ENCODE results near the gene ARHGAP20. TPM values are rescaled to one million over a fixed set of nuclear protein-coding genes. Genes with fewer than 3 reads are reported as not detected.
A peak's percentile ranks its signal among the peaks of the same experiment; 100 is the strongest.

The ARHGAP20 gene
- total RNA-seq, 1 donor from 2014 or later, result 5.5 TPM

- intact Hi-C loops (cut with DNase I), result no loop called here
Observed at GRCh38 chr11:110711448-110711775, 825 bp downstream of the ARHGAP20 start.

GRCh38 chr11:110710628-110711381 is 1.4 kb downstream of the ARHGAP20 start:
- H3K4me3 ChIP-seq, result peak overlapping the region; percentile 73
- no peaks in the 10 kb centered on the region for H3K4me1 ChIP-seq
- no peaks in the 10 kb centered on the region for H3K9me3 ChIP-seq
- no peak for TF ChIP-seq CTCF (IDR thresholded peaks at IDR 0.05)
- H3K27me3 ChIP-seq (ENCODE audit: low read depth), result no peaks in the 10 kb centered on the region
- no peaks in the 10 kb centered on the region for H3K36me3 ChIP-seq
- ATAC-seq (peak; percentile 4 to 44), DNase-seq (peak; percentile 59)
- intact Hi-C loops (cut with DNase I), result no loop called here
- H3K27ac ChIP-seq, result peak overlapping the region; percentile 69

More at GRCh38 chr11:110711448-110711775, 825 bp downstream of the ARHGAP20 start:
- H3K27me3 ChIP-seq (ENCODE audit: low read depth), result no peaks in the 10 kb centered on the region
- DNase-seq (no peak), ATAC-seq (no peak)
- no peak for TF ChIP-seq CTCF (IDR thresholded peaks at IDR 0.05)
- H3K27ac ChIP-seq, result peak overlapping the region; percentile 69
- no peaks in the 10 kb centered on the region for H3K9me3 ChIP-seq
- H3K36me3 ChIP-seq, result no peaks in the 10 kb centered on the region
- peak overlapping the region; percentile 73 for H3K4me3 ChIP-seq
- no peaks in the 10 kb centered on the region for H3K4me1 ChIP-seq

- ATAC-seq (no peak), DNase-seq (no peak)
- TF ChIP-seq CTCF (IDR thresholded peaks at IDR 0.05), result no peak
- no peaks in the 10 kb centered on the region for H3K9me3 ChIP-seq
- H3K4me3 ChIP-seq, result no peak overlapping the region
- no peaks in the 10 kb centered on the region for H3K4me1 ChIP-seq
- H3K27ac ChIP-seq, result no peak overlapping the region
- no peaks in the 10 kb centered on the region for H3K36me3 ChIP-seq
- intact Hi-C loops (cut with DNase I), result no loop called here
- no peaks in the 10 kb centered on the region for H3K27me3 ChIP-seq (ENCODE audit: low read depth)
Observed at GRCh38 chr11:110704210-110704864, 7.9 kb downstream of the ARHGAP20 start.

GRCh38 chr11:110691926-110692325 is 20.3 kb downstream of the ARHGAP20 start:
- intact Hi-C loops (cut with DNase I), result no loop called here
- no peaks in the 10 kb centered on the region for H3K4me1 ChIP-seq
- H3K36me3 ChIP-seq, result no peaks in the 10 kb centered on the region
- DNase-seq (no peak), ATAC-seq (no peak)
- TF ChIP-seq CTCF (IDR thresholded peaks at IDR 0.05), result no peak
- no peaks in the 10 kb centered on the region for H3K27me3 ChIP-seq (ENCODE audit: low read depth)
- H3K27ac ChIP-seq, result no peak overlapping the region
- H3K4me3 ChIP-seq, result no peak overlapping the region
- H3K9me3 ChIP-seq, result no peaks in the 10 kb centered on the region

GRCh38 chr11:110689306-110689705 is 22.9 kb downstream of the ARHGAP20 start:
- H3K4me1 ChIP-seq, result no peaks in the 10 kb centered on the region
- DNase-seq (no peak), ATAC-seq (no peak)
- no peaks in the 10 kb centered on the region for H3K36me3 ChIP-seq
- H3K27ac ChIP-seq, result no peak overlapping the region
- TF ChIP-seq CTCF (IDR thresholded peaks at IDR 0.05), result no peak
- intact Hi-C loops (cut with DNase I), result no loop called here
- H3K27me3 ChIP-seq (ENCODE audit: low read depth), result no peaks in the 10 kb centered on the region
- H3K4me3 ChIP-seq, result no peak overlapping the region
- no peaks in the 10 kb centered on the region for H3K9me3 ChIP-seq
